IMR-90 (cell line): Measurements from ENCODE around the gene FAM193A. TPM values are rescaled to one million over a fixed set of nuclear protein-coding genes. Genes with fewer than 3 reads are reported as not detected.

Source experiments
- ATAC-seq: fragments of 200-7000 bp; cut with Tn5 transposase; 2 replicates; pipeline ENCODE4 v1.9.1; 2020; ENCODE audit warnings: low read depth, mild to moderate bottlenecking, moderate library complexity
- BruUV-seq: library from RNA; stranded (reverse); fragments of 400-500 nt; replicated peaks from 2 replicates; lab custom pipeline; 2021; lab: Mats Ljungman, UMichigan
- CTCF ChIA-PET: fragments of 300-600 bp; formaldehyde crosslinking; extraction: SDS; loops from one replicate; lab custom pipeline; 2021; ENCODE audit warnings: antibody characterized with exemption; lab: Yijun Ruan, JAX
- POLR2A ChIA-PET: fragments of 300-600 bp; sonication (Branson Sonifier 250); formaldehyde crosslinking; loops from one replicate; lab custom pipeline; 2022; ENCODE audit warnings: antibody characterized with exemption; ENCODE audit not compliant: unreplicated experiment; lab: Charles Lee
- DNase-seq: peaks from one replicate; pipeline ENCODE4 v3.0.0; 2013
- H2AFZ ChIP-seq: replicated peaks from 2 replicates; pipeline ENCODE3; 2013; ENCODE audit warnings: low read length, mild to moderate bottlenecking; ENCODE audit not compliant: poor library complexity
- H2AK5ac ChIP-seq: 2 replicates; pipeline ENCODE4 v1.6.1; 2013; ENCODE audit warnings: low read depth, low read length, inconsistent platforms
- H2AK9ac ChIP-seq: replicated peaks from 2 replicates; pipeline ENCODE3; 2013; ENCODE audit warnings: mild to moderate bottlenecking, low read depth, low read length, moderate library complexity; ENCODE audit not compliant: poor library complexity
- H2BK120ac ChIP-seq: 2 replicates; pipeline ENCODE4 v1.6.1; 2013; ENCODE audit warnings: low read depth, low read length, inconsistent platforms
- H2BK15ac ChIP-seq: 3 replicates; pipeline ENCODE4 v1.6.1; 2013; ENCODE audit warnings: low read depth, low read length, inconsistent platforms
- H2BK20ac ChIP-seq: 2 replicates; pipeline ENCODE4 v1.6.1; 2013; ENCODE audit warnings: low read depth, mild to moderate bottlenecking, inconsistent platforms, low read length, moderate library complexity
- H2BK5ac ChIP-seq: 2 replicates; pipeline ENCODE4 v1.6.1; 2013; ENCODE audit warnings: mild to moderate bottlenecking, low read depth, low read length, inconsistent platforms; ENCODE audit not compliant: poor library complexity, severe bottlenecking
- H3K14ac ChIP-seq: replicated peaks from 2 replicates; pipeline ENCODE4 v1.6.1; 2013; ENCODE audit warnings: low read depth, low read length, inconsistent platforms
- H3K18ac ChIP-seq: 2 replicates; pipeline ENCODE4 v1.6.1; 2013; ENCODE audit warnings: low read depth, low read length, control low read depth
- H3K23ac ChIP-seq: 2 replicates; pipeline ENCODE4 v1.6.1; 2013; ENCODE audit warnings: low read depth, low read length, inconsistent platforms
- H3K27ac ChIP-seq: 2 replicates; pipeline ENCODE4 v1.5.1; 2013; ENCODE audit warnings: mild to moderate bottlenecking, control low read depth, low read length; ENCODE audit not compliant: insufficient read depth
- H3K27me3 ChIP-seq: 2 replicates; pipeline ENCODE4 v1.6.1; 2013; ENCODE audit warnings: low read length; ENCODE audit not compliant: control insufficient read depth, insufficient read depth
- H3K36me3 ChIP-seq: 2 replicates; pipeline ENCODE4 v1.6.1; 2013; ENCODE audit warnings: low read length, mixed read lengths; ENCODE audit not compliant: control insufficient read depth, insufficient read depth
- H3K4ac ChIP-seq: 2 replicates; pipeline ENCODE4 v1.6.1; 2013; ENCODE audit warnings: low read depth, low read length, inconsistent platforms
- H3K4me1 ChIP-seq: 2 replicates; pipeline ENCODE4 v1.6.1; 2013; ENCODE audit warnings: low read length, mixed read lengths; ENCODE audit not compliant: control insufficient read depth, insufficient read depth
- H3K4me2 ChIP-seq: 2 replicates; pipeline ENCODE4 v1.6.1; 2013; ENCODE audit warnings: low read depth, mild to moderate bottlenecking, control low read depth, low read length, moderate library complexity
- H3K4me3 ChIP-seq: 2 replicates; pipeline ENCODE4 v1.5.1; 2013; ENCODE audit warnings: low read depth, mild to moderate bottlenecking, control low read depth, low read length, moderate library complexity; ENCODE audit not compliant: insufficient read depth
- H3K56ac ChIP-seq: 2 replicates; pipeline ENCODE4 v1.6.1; 2013; ENCODE audit warnings: low read length, inconsistent platforms; ENCODE audit not compliant: insufficient read depth; ENCODE audit errors: extremely low read depth
- H3K79me1 ChIP-seq, 2 experiments: 2 replicates each; pipeline ENCODE4 v1.6.1; 2013; ENCODE audit warnings: low read length in 2 of 2, inconsistent platforms in 1 of 2, low read depth in 1 of 2
- H3K9ac ChIP-seq: 2 replicates; pipeline ENCODE4 v1.6.1; 2013; ENCODE audit warnings: low read depth, low read length, control low read depth
- H3K9me1 ChIP-seq: 2 replicates; pipeline ENCODE4 v1.6.1; 2013; ENCODE audit warnings: low read length, inconsistent platforms; ENCODE audit not compliant: insufficient read depth
- H3K9me3 ChIP-seq: 2 replicates; pipeline ENCODE4 v1.6.1; 2013; ENCODE audit warnings: low read length; ENCODE audit not compliant: control insufficient read depth, insufficient read depth
- H4K20me1 ChIP-seq: 2 replicates; pipeline ENCODE4 v1.6.1; 2013; ENCODE audit warnings: low read length, inconsistent platforms; ENCODE audit not compliant: insufficient read depth
- H4K5ac ChIP-seq: 2 replicates; pipeline ENCODE4 v1.6.1; 2013; ENCODE audit warnings: mild to moderate bottlenecking, low read depth, low read length, control low read depth
- H4K8ac ChIP-seq, 2 experiments: 2 replicates each; pipeline ENCODE4 v1.6.1; 2013; ENCODE audit warnings: low read depth in 2 of 2, low read length in 2 of 2, control low read depth in 1 of 2, inconsistent platforms in 1 of 2
- H4K91ac ChIP-seq: 2 replicates; pipeline ENCODE4 v1.6.1; 2013; ENCODE audit warnings: low read depth, low read length, inconsistent platforms; ENCODE audit not compliant: insufficient read depth
- BHLHE40 ChIP-seq: fragments of 150-350 bp; IDR thresholded peaks from 2 replicates; pipeline ENCODE4 v1.6.1; 2016; ENCODE audit warnings: mild to moderate bottlenecking, low read depth, low read length
- CHD1 ChIP-seq: IDR thresholded peaks from 2 replicates; pipeline ENCODE4 v1.6.1; 2012; ENCODE audit warnings: low read depth, low read length, improper control_type of control experiment
- FOS ChIP-seq: fragments of 150-350 bp; IDR thresholded peaks from 2 replicates; pipeline ENCODE4 v1.6.1; 2016; ENCODE audit warnings: low read depth, low read length
- MAFK ChIP-seq: IDR thresholded peaks from 2 replicates; pipeline ENCODE4 v1.6.1; 2012; ENCODE audit warnings: low read depth, low read length, improper control_type of control experiment
- MXI1 ChIP-seq: IDR thresholded peaks from 2 replicates; pipeline ENCODE4 v1.6.1; 2012; ENCODE audit warnings: low read depth, mild to moderate bottlenecking, low read length, moderate library complexity, borderline replicate concordance
- NFE2L2 ChIP-seq: fragments of 150-350 bp; IDR thresholded peaks from 2 replicates; pipeline ENCODE4 v1.6.1; 2016; ENCODE audit warnings: low read depth, mild to moderate bottlenecking, low read length
- POLR2A ChIP-seq: IDR thresholded peaks from 2 replicates; pipeline ENCODE4 v1.6.1; 2012; ENCODE audit warnings: mild to moderate bottlenecking, low read depth, low read length
- RAD21 ChIP-seq: IDR thresholded peaks from 2 replicates; pipeline ENCODE4 v1.6.1; 2012; ENCODE audit warnings: low read length, improper control_type of control experiment
- RCOR1 ChIP-seq: IDR thresholded peaks from 2 replicates; pipeline ENCODE4 v1.6.1; 2012; ENCODE audit warnings: mild to moderate bottlenecking, low read length, improper control_type of control experiment; ENCODE audit not compliant: insufficient replicate concordance
- RFX5 ChIP-seq: IDR thresholded peaks from 2 replicates; pipeline ENCODE4 v1.8.0; 2012; ENCODE audit warnings: low read depth, mild to moderate bottlenecking, low read length, moderate library complexity
- SMC3 ChIP-seq: fragments of 150-350 bp; IDR thresholded peaks from 2 replicates; pipeline ENCODE4 v1.6.1; 2016; ENCODE audit warnings: low read depth, mild to moderate bottlenecking, antibody characterized with exemption, low read length, moderate library complexity
- WGBS, 2 experiments: methylation state at CpG; one replicate each; pipeline versions ENCODE4 v1.1.5 to v1.1.7; 2013; ENCODE audit warnings: missing lambda C conversion rate in 2 of 2; ENCODE audit not compliant: insufficient read length in 1 of 2; ENCODE audit errors: extremely low coverage in 2 of 2; 5-methylcytosine and 5-hydroxymethylcytosine counted together
- dilution Hi-C: fragments of 300-500 bp; cut with HindIII; formaldehyde crosslinking; loops from one replicate; pipeline ENCODE4 v1.14.3; 2018; ENCODE audit warnings: low sequenced_read_pairs; ENCODE audit not compliant: unreplicated experiment
- in situ Hi-C: fragments of 300-500 bp; cut with MboI; formaldehyde crosslinking; loops from 3 replicates; pipeline ENCODE4 v1.14.3; 2019; ENCODE audit warnings: low sequenced_read_pairs, inconsistent platforms, mixed read lengths
- intact Hi-C: fragments of 100-400 bp; cut with micrococcal nuclease; formaldehyde crosslinking; loops from 2 replicates; pipeline ENCODE4 v1.10.0; 2022
- polyA plus RNA-seq, 3 experiments: library from polyadenylated mRNA; depleted of rRNA; stranded (reverse); fragments of >200 nt; gene quantifications; 2 replicates each; pipeline ENCODE4 v1.2.3, GENCODE V29; 2012; ENCODE audit warnings: low replicate concordance in 1 of 3
- total RNA-seq: library from RNA; depleted of rRNA; stranded (reverse); fragments of >200 nt; gene quantifications from 2 replicates; pipeline ENCODE4 v1.2.3, GENCODE V29; 2012
- TF ChIP-seq, protein P1 (sequence below): fragments of 150-350 bp; IDR thresholded peaks from 2 replicates; pipeline ENCODE4 v1.6.1; 2017; ENCODE audit warnings: mild to moderate bottlenecking, antibody characterized with exemption, low read length, low read depth

The FAM193A gene
- total and polyA plus RNA-seq, 2 of the 4 experiments (the other 2 are of a cell fraction), result 6.8 to 11.0 TPM

GRCh38 chr4:2713337-2713736 lies 176.9 kb downstream of the FAM193A start:
- Histone ChIP-seq H3K4me2 (no peak overlapping the region), H2BK5ac (no peak overlapping the region), H3K79me1 (peaks cover 20 to 42% of the 10 kb centered on the region in 2 experiments), H2BK20ac (no peak overlapping the region), H3K9me1 (peaks cover 14% of the 10 kb centered on the region), H3K4me1 (peaks cover 3% of the 10 kb centered on the region; the same call in 1 of the 2 replicates), H4K20me1 (peaks cover 9% of the 10 kb centered on the region), H3K9me3 (no peaks in the 10 kb centered on the region), H2BK120ac (no peak overlapping the region), H3K14ac (0 out of 2 replicates have a peak overlapping the region, but pooled peaks have one; percentile 27), H4K91ac (no peak overlapping the region), H2AK5ac (no peak overlapping the region), H3K4ac (no peak overlapping the region), H4K8ac (no peak overlapping the region), H3K27ac (no peak overlapping the region), H4K5ac (no peak overlapping the region), H2AK9ac (no peak overlapping the region), H3K27me3 (no peaks in the 10 kb centered on the region), H3K56ac (no peak overlapping the region), H3K18ac (no peak overlapping the region), H3K23ac (no peak overlapping the region), H2BK15ac (no peak overlapping the region), H3K36me3 (peaks cover 22% of the 10 kb centered on the region), H2AFZ (no peak overlapping the region), H3K9ac (no peak overlapping the region), H3K4me3 (no peak overlapping the region)
- BruUV-seq, result no TSS peak
- DNase-seq (no peak), ATAC-seq (no peak)
- in situ Hi-C loops (no loop called here), dilution Hi-C loops (no loop called here), intact Hi-C loops (no loop called here)
- POLR2A ChIA-PET, result interaction anchor here (0.5 kb wide), 1 partner anchor 1736 kb away, joined by 7 read pairs; no protein-coding TSS in a partner anchor
- whole genome bisulfite sequencing, 2 experiments, result 80% methylated on average over 1 of the region's 5 CpGs; no CpG with 5 or more reads in 1 of the 2 experiments
- CTCF ChIA-PET, result interaction anchor here (0.5 kb wide), 1 partner anchor 12 kb away, joined by 10 read pairs; no protein-coding TSS in a partner anchor
- TF ChIP-seq SMC3, result no peak
- no peak for TF ChIP-seq MXI1
- no peak for TF ChIP-seq FOS
- no peak for TF ChIP-seq BHLHE40
- TF ChIP-seq RCOR1, result no peak
- TF ChIP-seq RFX5, result no peak
- TF ChIP-seq NFE2L2, result no peak
- no peak for TF ChIP-seq RAD21
- no peak for TF ChIP-seq MAFK
- TF ChIP-seq POLR2A, result no peak
- TF ChIP-seq, protein P1, sequence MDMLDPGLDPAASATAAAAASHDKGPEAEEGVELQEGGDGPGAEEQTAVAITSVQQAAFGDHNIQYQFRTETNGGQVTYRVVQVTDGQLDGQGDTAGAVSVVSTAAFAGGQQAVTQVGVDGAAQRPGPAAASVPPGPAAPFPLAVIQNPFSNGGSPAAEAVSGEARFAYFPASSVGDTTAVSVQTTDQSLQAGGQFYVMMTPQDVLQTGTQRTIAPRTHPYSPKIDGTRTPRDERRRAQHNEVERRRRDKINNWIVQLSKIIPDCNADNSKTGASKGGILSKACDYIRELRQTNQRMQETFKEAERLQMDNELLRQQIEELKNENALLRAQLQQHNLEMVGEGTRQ, result no peak
- no peak for TF ChIP-seq CHD1
